NCI-H69 (cell line): ENCODE data around the gene JARID2.
A peak's percentile ranks its signal among the peaks of the same experiment; 100 is the strongest.

ENCODE experiments used
- DNase-seq: peaks from one replicate; lab custom pipeline; 2025; lab: John Stamatoyannopoulos, UW

JARID2 gene

GRCh38 chr6:15441981-15442380, 196.1 kb downstream of the JARID2 start:
- no peak for DNase-seq

GRCh38 chr6:15442467-15442866, 196.6 kb downstream of the JARID2 start:
- peak; percentile 42 for DNase-seq

- peak; percentile 27 for DNase-seq
Observed at GRCh38 chr6:15443119-15443830, 197.4 kb downstream of the JARID2 start.

DNA sequence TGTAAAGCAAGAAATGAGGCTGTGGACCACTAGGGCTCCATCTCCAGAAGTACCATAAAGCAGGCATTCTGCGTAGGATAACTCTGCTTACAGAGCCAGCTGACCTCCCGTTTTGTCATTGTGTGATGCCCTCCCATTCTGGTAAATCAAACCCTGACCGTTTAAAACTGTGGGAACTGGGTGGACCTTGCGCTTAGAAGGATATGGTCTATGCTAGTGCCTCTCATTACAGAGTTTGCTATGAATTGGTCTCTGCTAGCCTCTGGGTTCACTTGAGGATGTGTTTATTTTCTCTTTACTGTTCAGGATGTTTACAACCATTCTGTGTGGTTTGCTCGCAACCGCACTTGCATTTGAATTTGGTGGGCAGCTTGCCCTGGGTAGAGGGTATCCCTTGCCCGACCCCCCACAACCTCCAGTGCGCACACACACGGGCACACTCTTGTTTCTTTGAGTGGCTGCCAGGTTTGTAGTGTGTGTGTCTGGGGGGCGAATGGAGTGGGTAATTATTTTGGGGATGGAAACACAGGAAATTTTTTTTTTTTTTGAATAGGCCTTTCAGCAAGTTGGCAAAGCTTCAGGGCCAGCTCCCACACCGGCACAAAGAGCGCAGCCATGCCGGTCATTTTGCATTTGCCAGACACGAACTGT, 198.3 kb downstream of the JARID2 start:
- no peak for DNase-seq

GRCh38 chr6:15444881-15445280, 199.0 kb downstream of the JARID2 start:
- peak; percentile 87 for DNase-seq

- peak; percentile 71 for DNase-seq
Observed at GRCh38 chr6:15447546-15448267, 201.8 kb downstream of the JARID2 start.

DNA sequence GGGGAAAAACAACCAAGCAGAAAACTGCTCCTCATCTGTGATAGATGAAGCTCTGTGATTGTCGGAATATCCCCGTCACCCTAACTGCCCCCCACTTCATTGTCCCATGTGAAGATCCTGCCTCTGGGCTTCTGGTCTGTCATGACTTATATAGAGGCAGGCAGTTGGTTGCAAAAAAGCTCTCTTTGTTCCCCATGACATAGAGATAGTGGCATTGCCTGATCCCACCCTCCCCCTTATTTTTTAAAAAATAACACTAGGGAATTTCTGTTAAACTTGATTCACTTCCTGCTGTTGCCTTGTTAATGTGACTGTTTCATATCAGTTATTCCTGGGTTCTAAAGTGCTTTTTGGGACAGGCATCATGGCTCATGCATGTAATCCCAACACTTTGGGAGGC, 203.1 kb downstream of the JARID2 start:
- no peak for DNase-seq

- no peak for DNase-seq
Observed at GRCh38 chr6:15451738-15452137, 205.9 kb downstream of the JARID2 start.

- no peak for DNase-seq
Observed at GRCh38 chr6:15452182-15452941, 206.5 kb downstream of the JARID2 start.

DNA sequence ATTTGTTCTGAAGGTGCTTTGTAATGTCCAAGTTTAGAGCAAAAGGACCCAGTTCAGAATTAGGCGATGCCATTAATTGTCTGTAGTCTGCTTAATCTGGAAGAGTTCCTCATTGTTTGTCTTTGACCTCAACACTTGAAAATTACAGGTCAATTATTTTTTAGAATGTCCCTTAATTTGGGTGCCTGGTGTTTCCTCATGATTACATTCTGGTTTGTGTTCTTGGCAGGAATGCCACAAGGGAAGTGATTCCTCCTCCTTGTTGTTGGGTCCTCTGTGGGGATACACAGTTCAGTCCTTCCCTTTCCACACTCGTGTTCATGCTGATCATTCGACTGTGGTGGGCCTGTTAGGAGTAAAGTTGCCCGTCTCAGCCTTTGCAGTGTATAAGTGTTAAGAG, 207.3 kb downstream of the JARID2 start:
- no peak for DNase-seq

DNA sequence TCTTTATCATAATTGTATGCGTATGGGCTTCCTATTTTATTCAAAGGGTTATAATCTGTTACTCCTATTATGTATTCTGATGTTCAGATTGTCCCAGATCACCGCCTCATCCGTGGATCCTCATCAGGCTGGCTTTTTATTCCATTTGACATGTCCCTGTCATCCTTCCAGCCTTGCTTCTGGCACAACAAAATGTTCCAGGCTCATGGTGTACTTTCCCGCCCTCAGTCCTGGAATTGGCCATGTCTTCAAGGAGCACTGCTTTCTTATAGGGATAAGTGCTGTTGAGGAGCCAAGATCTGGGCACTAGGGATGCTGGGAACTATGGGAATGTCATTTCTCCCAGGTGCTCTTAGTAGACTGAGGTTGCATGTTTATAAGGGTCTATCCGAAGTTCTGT, 207.8 kb downstream of the JARID2 start:
- DNase-seq, result no peak

- peak; percentile 40 for DNase-seq
Observed at GRCh38 chr6:15456422-15456821, 210.6 kb downstream of the JARID2 start.

GRCh38 chr6:15457121-15457650, 211.3 kb downstream of the JARID2 start:
- peak; percentile 84 for DNase-seq

GRCh38 chr6:15458021-15458459, 212.2 kb downstream of the JARID2 start:
- peak; percentile 89 for DNase-seq

DNA sequence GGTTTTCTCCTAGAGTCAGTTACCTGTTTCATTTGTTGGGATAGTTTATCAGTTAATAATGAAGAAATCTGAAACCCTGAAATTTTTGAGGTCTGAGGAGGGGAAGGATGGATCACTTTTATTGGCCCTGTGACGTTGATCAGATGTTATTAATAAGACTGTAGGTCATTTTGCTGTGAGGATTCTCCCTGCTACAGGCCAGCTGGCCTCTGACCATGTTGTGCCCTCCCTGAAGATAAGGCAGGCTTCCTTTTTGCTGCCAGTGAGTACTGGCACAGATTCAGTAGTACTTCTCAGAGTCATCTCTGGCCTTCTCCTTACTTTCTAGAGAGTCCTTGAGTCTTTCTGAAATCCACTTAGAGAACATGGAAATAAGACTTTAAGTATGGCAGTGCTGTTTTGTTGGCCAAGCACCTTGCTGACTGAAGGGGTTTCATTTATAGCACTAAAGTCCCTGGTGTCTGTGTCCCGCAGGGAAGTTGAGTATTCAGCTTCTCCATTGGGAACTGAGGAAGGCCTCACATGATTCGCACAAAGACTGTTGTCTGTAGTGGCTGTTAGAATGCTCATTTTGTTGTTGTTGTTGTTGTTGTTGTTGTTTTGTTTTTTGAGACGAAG, 214.3 kb downstream of the JARID2 start:
- no peak for DNase-seq

- DNase-seq, result peak; percentile 29
Observed at GRCh38 chr6:15461127-15461944, 215.5 kb downstream of the JARID2 start.

GRCh38 chr6:15462256-15462655, 216.4 kb downstream of the JARID2 start:
- no peak for DNase-seq

DNA sequence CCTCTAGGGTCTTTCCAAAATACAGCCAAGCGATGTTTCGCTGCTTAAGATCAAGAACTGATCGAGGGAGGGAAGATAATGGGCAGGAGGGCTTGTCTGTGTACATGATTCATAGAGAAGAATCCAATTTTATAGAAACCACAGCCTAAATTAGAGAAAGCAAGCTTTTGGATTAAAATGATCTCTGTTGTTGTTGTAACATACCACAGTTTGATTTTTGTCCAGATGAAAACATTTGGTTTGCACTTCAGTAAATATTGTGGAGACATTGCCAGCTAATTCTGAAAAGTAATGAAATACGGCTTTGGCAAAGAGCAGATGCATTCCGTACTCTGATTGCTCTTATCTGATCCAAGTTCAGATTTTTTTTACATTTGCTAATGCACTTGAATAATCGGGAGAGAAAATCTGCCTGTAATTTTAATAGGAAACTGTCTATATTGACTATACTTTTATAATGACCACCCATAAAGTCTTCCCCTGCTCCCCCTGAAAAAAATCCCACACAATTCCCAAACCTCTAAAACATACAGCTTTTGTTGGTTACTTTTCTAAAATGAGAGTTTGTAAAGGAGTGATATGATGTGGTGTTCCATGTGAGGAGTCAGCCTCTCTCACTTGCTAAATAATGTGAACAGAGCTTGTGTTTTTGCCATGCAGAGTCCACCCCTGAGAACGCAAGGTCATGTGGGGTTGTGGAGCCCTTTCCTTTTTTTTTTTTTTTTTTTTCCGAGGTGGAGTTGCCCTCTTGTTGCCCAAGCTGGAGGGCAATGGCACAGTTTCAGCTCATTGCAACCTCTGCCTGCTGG, 217.1 kb downstream of the JARID2 start:
- no peak for DNase-seq

DNA sequence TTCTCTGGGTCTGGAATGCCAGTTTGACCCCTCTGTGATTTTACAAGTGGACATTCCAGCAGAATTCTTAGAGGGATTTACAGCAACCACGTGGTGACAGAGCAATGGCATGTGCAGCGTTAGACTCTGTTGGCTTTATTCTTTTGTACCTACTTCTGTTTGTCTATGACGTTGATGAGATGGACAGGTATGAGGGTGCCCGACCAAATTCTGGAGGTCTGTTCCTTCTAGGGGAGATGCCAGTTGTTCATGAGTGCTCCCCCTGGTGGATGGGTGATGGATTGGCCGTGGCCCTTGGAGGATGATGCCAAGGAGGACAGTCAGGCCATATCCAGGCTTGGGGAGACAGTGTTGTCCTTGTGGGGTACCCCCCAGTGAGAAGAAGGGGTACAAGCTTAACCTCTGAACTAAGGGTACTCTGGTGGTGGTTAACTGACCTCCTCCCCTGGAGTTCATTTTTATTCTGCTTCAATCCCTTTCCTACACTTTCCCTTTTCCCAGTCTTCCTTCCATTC, 218.4 kb downstream of the JARID2 start:
- peak; percentile 49 for DNase-seq

GRCh38 chr6:15465212-15465611, 219.3 kb downstream of the JARID2 start:
- DNase-seq, result no peak
